OCI-LY7 (cell line): ENCODE data around the gene SLC9A9. TPM values are rescaled to one million over a fixed set of nuclear protein-coding genes. Genes with fewer than 3 reads are reported as not detected.

ENCODE experiments used
- BruUV-seq: library from RNA; stranded (reverse); fragments of 400-500 nt; replicated peaks from 2 replicates; lab custom pipeline; 2021; lab: Mats Ljungman, UMichigan
- CTCF ChIA-PET: fragments of 300-600 bp; sonication (Branson Sonifier 250); formaldehyde crosslinking; loops from one replicate; lab custom pipeline; 2022; ENCODE audit warnings: antibody characterized with exemption; ENCODE audit not compliant: unreplicated experiment; lab: Charles Lee
- POLR2A ChIA-PET: fragments of 300-600 bp; sonication (Branson Sonifier 250); formaldehyde crosslinking; loops from one replicate; lab custom pipeline; 2022; ENCODE audit warnings: antibody characterized with exemption; lab: Charles Lee
- DNase-seq: peaks from one replicate; pipeline ENCODE4 v3.0.0-alpha.2; 2015; ENCODE audit warnings: low spot score
- H2AFZ ChIP-seq: fragments of 200-600 bp; sonication (generic), shearing (Covaris generic); 2 replicates; pipeline ENCODE4 v1.6.1; 2014; ENCODE audit warnings: mild to moderate bottlenecking, antibody characterized with exemption, low read length, moderate library complexity
- H3K27ac ChIP-seq: fragments of 200-600 bp; sonication (generic); 2 replicates; pipeline ENCODE4 v1.5.1; 2014; ENCODE audit warnings: mixed run types, low read depth, mild to moderate bottlenecking, moderate library complexity, low read length, inconsistent platforms; ENCODE audit not compliant: poor library complexity, severe bottlenecking
- H3K36me3 ChIP-seq: fragments of 200-600 bp; sonication (generic); 2 replicates; pipeline ENCODE4 v1.6.1; 2014; ENCODE audit warnings: mild to moderate bottlenecking, antibody characterized with exemption, low read length, moderate library complexity, mixed read lengths; ENCODE audit not compliant: insufficient read depth
- H3K4me1 ChIP-seq: fragments of 200-600 bp; sonication (generic); 2 replicates; pipeline ENCODE4 v1.5.1; 2014; ENCODE audit warnings: mild to moderate bottlenecking, low read length; ENCODE audit not compliant: insufficient read depth, poor library complexity, severe bottlenecking
- H3K4me2 ChIP-seq: fragments of 200-600 bp; sonication (generic); 2 replicates; pipeline ENCODE4 v1.6.1; 2014; ENCODE audit warnings: mild to moderate bottlenecking, low read length
- H3K4me3 ChIP-seq: fragments of 200-600 bp; sonication (generic); 2 replicates; pipeline ENCODE4 v1.5.1; 2014; ENCODE audit warnings: mild to moderate bottlenecking, low read depth, low read length; ENCODE audit not compliant: poor library complexity, severe bottlenecking
- H3K79me2 ChIP-seq: fragments of 200-600 bp; sonication (generic); 2 replicates; pipeline ENCODE4 v1.6.1; 2016; ENCODE audit warnings: low read depth, mild to moderate bottlenecking, low read length, moderate library complexity, mixed read lengths; ENCODE audit not compliant: insufficient read depth
- H3K9me2 ChIP-seq: fragments of 200-600 bp; sonication (generic); 2 replicates; pipeline ENCODE4 v1.6.1; 2016; ENCODE audit warnings: mild to moderate bottlenecking, low read length, mixed read lengths; ENCODE audit not compliant: insufficient read depth
- H3K9me3 ChIP-seq: fragments of 200-600 bp; sonication (generic); 2 replicates; pipeline ENCODE4 v1.6.1; 2014; ENCODE audit warnings: mild to moderate bottlenecking, mixed run types, low read length, mixed read lengths
- H4K20me1 ChIP-seq: fragments of 200-600 bp; sonication (generic); 2 replicates; pipeline ENCODE4 v1.6.1; 2014; ENCODE audit warnings: mild to moderate bottlenecking, antibody characterized with exemption, low read length, moderate library complexity, mixed read lengths; ENCODE audit not compliant: insufficient read depth
- EZH2phosphoT487 ChIP-seq: fragments of 200-600 bp; sonication (generic); IDR thresholded peaks from 2 replicates; pipeline ENCODE4 v1.6.1; 2018; ENCODE audit warnings: low read depth, borderline replicate concordance, mild to moderate bottlenecking, mixed run types, antibody characterized with exemption, low read length, moderate library complexity, mixed read lengths
- intact Hi-C: fragments of 100-400 bp; cut with micrococcal nuclease; formaldehyde crosslinking; loops from one replicate; pipeline ENCODE4 v1.10.0; 2022; ENCODE audit not compliant: unreplicated experiment
- total RNA-seq, 2 experiments: library from RNA; depleted of rRNA in 1 of 2; stranded (reverse); fragments of >200 nt in 1 of 2; shearing (Covaris generic) in 1 of 2; gene quantifications; 2 replicates each; pipeline ENCODE4 v1.2.3, GENCODE V29; 2014 to 2022
- TF ChIP-seq, protein P1 (sequence below): fragments of 200-600 bp; sonication (generic); conservative IDR thresholded peaks from 2 replicates; pipeline ENCODE4 v1.5.1; 2014; ENCODE audit warnings: mild to moderate bottlenecking, antibody characterized with exemption, low read length, moderate library complexity, mixed read lengths

Gene SLC9A9
- total RNA-seq, 2 experiments from 2014 or later = 9.3 to 14.8 TPM

GRCh38 chr3:143819890-143820289, 28.4 kb downstream of the SLC9A9 start:
- H3K79me2 ChIP-seq = no peaks in the 10 kb centered on the region
- H3K4me3 ChIP-seq = no peak overlapping the region
- BruUV-seq = no TSS peak
- no peak overlapping the region for H3K27ac ChIP-seq
- H3K9me3 ChIP-seq = no peaks in the 10 kb centered on the region
- H3K36me3 ChIP-seq = no peaks in the 10 kb centered on the region
- H2AFZ ChIP-seq = no peak overlapping the region
- CTCF ChIA-PET = no interaction called here
- TF ChIP-seq EZH2phosphoT487 = no peak
- TF ChIP-seq, protein P1, sequence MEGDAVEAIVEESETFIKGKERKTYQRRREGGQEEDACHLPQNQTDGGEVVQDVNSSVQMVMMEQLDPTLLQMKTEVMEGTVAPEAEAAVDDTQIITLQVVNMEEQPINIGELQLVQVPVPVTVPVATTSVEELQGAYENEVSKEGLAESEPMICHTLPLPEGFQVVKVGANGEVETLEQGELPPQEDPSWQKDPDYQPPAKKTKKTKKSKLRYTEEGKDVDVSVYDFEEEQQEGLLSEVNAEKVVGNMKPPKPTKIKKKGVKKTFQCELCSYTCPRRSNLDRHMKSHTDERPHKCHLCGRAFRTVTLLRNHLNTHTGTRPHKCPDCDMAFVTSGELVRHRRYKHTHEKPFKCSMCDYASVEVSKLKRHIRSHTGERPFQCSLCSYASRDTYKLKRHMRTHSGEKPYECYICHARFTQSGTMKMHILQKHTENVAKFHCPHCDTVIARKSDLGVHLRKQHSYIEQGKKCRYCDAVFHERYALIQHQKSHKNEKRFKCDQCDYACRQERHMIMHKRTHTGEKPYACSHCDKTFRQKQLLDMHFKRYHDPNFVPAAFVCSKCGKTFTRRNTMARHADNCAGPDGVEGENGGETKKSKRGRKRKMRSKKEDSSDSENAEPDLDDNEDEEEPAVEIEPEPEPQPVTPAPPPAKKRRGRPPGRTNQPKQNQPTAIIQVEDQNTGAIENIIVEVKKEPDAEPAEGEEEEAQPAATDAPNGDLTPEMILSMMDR = no peak
- H3K4me1 ChIP-seq = no peaks in the 10 kb centered on the region
- no peak overlapping the region for H3K4me2 ChIP-seq
- intact Hi-C loops = no loop called here
- POLR2A ChIA-PET = no interaction called here
- no peaks in the 10 kb centered on the region for H4K20me1 ChIP-seq
- no peak for DNase-seq
- H3K9me2 ChIP-seq = no peaks in the 10 kb centered on the region

DNA sequence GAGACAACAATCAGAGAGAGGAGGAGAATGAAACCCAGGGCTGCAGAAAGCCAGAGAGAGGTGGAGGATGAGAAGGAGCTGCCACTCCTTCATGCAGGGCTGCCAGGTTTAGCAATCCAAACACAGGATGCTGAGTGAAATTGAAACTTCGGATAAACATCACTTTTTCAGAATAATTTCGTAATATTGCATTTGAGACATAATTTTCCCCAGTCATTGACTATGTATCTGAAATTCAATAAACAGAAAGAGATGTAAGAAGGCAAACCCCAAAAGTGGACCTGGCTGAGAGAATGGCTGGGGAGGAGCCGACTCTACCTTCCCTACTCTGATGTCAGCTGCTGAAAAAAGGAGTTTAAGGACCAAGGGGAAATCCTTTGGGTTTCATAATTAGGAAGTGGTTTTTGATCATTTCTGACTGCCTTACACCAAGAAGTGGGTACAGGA, 33.8 kb downstream of the SLC9A9 start:
- Histone ChIP-seq H3K36me3 (no peaks in the 10 kb centered on the region), H3K9me2 (no peaks in the 10 kb centered on the region), H3K4me2 (no peak overlapping the region), H3K79me2 (no peaks in the 10 kb centered on the region), H3K4me3 (no peak overlapping the region), H3K4me1 (no peaks in the 10 kb centered on the region), H3K27ac (no peak overlapping the region), H3K9me3 (no peaks in the 10 kb centered on the region), H4K20me1 (no peaks in the 10 kb centered on the region), H2AFZ (no peak overlapping the region)
- no TSS peak for BruUV-seq
- TF ChIP-seq, protein P1 = no peak
- CTCF ChIA-PET = no interaction called here
- POLR2A ChIA-PET = no interaction called here
- intact Hi-C loops = no loop called here
- no peak for DNase-seq

GRCh38 chr3:143812481-143812880, 35.8 kb downstream of the SLC9A9 start:
- H3K4me3 ChIP-seq = no peak overlapping the region
- H3K27ac ChIP-seq = no peak overlapping the region
- intact Hi-C loops = no loop called here
- no peaks in the 10 kb centered on the region for H4K20me1 ChIP-seq
- no peaks in the 10 kb centered on the region for H3K9me3 ChIP-seq
- no peaks in the 10 kb centered on the region for H3K36me3 ChIP-seq
- ChIA-PET POLR2A (interaction anchor here (0.6 kb wide), 1 partner anchor 152 kb away, joined by 3 read pairs; no protein-coding TSS in a partner anchor), CTCF (no interaction called here)
- TF ChIP-seq EZH2phosphoT487 = no peak
- TF ChIP-seq, protein P1 = no peak
- BruUV-seq = no TSS peak
- H3K79me2 ChIP-seq = no peaks in the 10 kb centered on the region
- no peak for DNase-seq
- H3K4me1 ChIP-seq = no peaks in the 10 kb centered on the region
- H3K9me2 ChIP-seq = no peaks in the 10 kb centered on the region
- H2AFZ ChIP-seq = no peak overlapping the region
- H3K4me2 ChIP-seq = no peak overlapping the region
